ENCODE data around the gene F2R.
"Not testable (repeated sequence)": the region's sequence is repeated elsewhere in the genome, so short reads cannot be mapped to it uniquely, and the experiment has no call there.

DNA sequence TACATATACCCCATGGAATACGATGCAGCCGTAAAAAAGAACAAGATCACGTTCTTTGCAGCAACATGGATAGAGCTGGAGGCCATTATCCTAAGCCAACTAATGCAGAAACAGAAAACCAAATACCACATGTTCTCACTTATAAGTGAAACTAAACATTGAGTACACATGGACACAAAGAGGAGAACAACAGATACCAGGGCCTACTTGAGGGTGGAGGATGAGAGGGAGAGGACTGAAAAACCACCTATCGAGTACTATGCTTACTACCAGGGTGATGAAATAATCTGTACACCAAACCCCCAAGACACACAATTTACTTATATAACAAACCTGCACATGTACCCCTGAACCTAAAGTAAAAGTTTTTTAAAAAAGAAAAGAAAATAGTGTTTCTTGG, 25.6 kb downstream of the F2R start:
- TF ChIP-seq, protein P1, sequence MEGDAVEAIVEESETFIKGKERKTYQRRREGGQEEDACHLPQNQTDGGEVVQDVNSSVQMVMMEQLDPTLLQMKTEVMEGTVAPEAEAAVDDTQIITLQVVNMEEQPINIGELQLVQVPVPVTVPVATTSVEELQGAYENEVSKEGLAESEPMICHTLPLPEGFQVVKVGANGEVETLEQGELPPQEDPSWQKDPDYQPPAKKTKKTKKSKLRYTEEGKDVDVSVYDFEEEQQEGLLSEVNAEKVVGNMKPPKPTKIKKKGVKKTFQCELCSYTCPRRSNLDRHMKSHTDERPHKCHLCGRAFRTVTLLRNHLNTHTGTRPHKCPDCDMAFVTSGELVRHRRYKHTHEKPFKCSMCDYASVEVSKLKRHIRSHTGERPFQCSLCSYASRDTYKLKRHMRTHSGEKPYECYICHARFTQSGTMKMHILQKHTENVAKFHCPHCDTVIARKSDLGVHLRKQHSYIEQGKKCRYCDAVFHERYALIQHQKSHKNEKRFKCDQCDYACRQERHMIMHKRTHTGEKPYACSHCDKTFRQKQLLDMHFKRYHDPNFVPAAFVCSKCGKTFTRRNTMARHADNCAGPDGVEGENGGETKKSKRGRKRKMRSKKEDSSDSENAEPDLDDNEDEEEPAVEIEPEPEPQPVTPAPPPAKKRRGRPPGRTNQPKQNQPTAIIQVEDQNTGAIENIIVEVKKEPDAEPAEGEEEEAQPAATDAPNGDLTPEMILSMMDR (optimal IDR thresholded peaks at IDR 0.05 in 1 of 3, IDR thresholded peaks at IDR 0.05 in 1 of 3, conservative IDR thresholded peaks at IDR 0.05 in 1 of 3; ENCODE audit: extremely low read depth in 1 of 3, insufficient read depth in 2 of 3, low read length in 3 of 3): not testable (repeated sequence)
- not testable (repeated sequence) for TF ChIP-seq EZH2 (IDR thresholded peaks at IDR 0.05; ENCODE audit: low read length)

Measured in keratinocyte (primary cell).